ENCODE data around the gene PLD3. TPM values are rescaled to one million over a fixed set of nuclear protein-coding genes. Genes with fewer than 3 reads are reported as not detected.

Gene PLD3
- total RNA-seq, 1 donor from 2014 or later, result 227 TPM

GRCh38 chr19:40356681-40357595 is 8.4 kb downstream of the PLD3 start:
- no peaks in the 10 kb centered on the region for H3K9me3 Mint-ChIP-seq (ENCODE audit: unreplicated experiment)
- no peak overlapping the region for H3K27ac Mint-ChIP-seq (ENCODE audit: unreplicated experiment)
- H3K27me3 Mint-ChIP-seq (ENCODE audit: unreplicated experiment), result peaks cover 2% of the 10 kb centered on the region
- DNase-seq (ENCODE audit: low spot score), result no peak
- H3K4me3 Mint-ChIP-seq (ENCODE audit: unreplicated experiment), result no peak overlapping the region
- peaks cover 4% of the 10 kb centered on the region for H3K36me3 Mint-ChIP-seq (ENCODE audit: low read depth, unreplicated experiment)
- TF ChIP-seq CTCF (IDR thresholded peaks at IDR 0.05; ENCODE audit: unreplicated experiment), result no peak
- peaks cover 4% of the 10 kb centered on the region for H3K4me1 Mint-ChIP-seq (ENCODE audit: unreplicated experiment)

- Mint-ChIP-seq H3K9me3 (ENCODE audit: unreplicated experiment) (no peaks in the 10 kb centered on the region), H3K36me3 (ENCODE audit: low read depth, unreplicated experiment) (peaks cover 4% of the 10 kb centered on the region), H3K27ac (ENCODE audit: unreplicated experiment) (no peak overlapping the region), H3K4me1 (ENCODE audit: unreplicated experiment) (peaks cover 4% of the 10 kb centered on the region), H3K27me3 (ENCODE audit: unreplicated experiment) (peaks cover 4% of the 10 kb centered on the region), H3K4me3 (ENCODE audit: unreplicated experiment) (no peak overlapping the region)
- no peak for TF ChIP-seq CTCF (IDR thresholded peaks at IDR 0.05; ENCODE audit: unreplicated experiment)
- no peak for DNase-seq (ENCODE audit: low spot score)
These were observed 9.1 kb downstream of the PLD3 start for GRCh38 chr19:40357640-40358039.

GRCh38 chr19:40358773-40359172 is 10.3 kb downstream of the PLD3 start:
- H3K27me3 Mint-ChIP-seq (ENCODE audit: unreplicated experiment), result peaks cover 4% of the 10 kb centered on the region
- H3K9me3 Mint-ChIP-seq (ENCODE audit: unreplicated experiment), result no peaks in the 10 kb centered on the region
- TF ChIP-seq CTCF (IDR thresholded peaks at IDR 0.05; ENCODE audit: unreplicated experiment), result no peak
- no peak overlapping the region for H3K27ac Mint-ChIP-seq (ENCODE audit: unreplicated experiment)
- peaks cover 4% of the 10 kb centered on the region for H3K36me3 Mint-ChIP-seq (ENCODE audit: low read depth, unreplicated experiment)
- peaks cover 4% of the 10 kb centered on the region for H3K4me1 Mint-ChIP-seq (ENCODE audit: unreplicated experiment)
- H3K4me3 Mint-ChIP-seq (ENCODE audit: unreplicated experiment), result no peak overlapping the region
- no peak for DNase-seq (ENCODE audit: low spot score)

- Mint-ChIP-seq H3K36me3 (ENCODE audit: low read depth, unreplicated experiment) (peaks cover 6% of the 10 kb centered on the region), H3K27ac (ENCODE audit: unreplicated experiment) (no peak overlapping the region), H3K4me3 (ENCODE audit: unreplicated experiment) (no peak overlapping the region), H3K4me1 (ENCODE audit: unreplicated experiment) (peaks cover 4% of the 10 kb centered on the region), H3K27me3 (ENCODE audit: unreplicated experiment) (peaks cover 4% of the 10 kb centered on the region), H3K9me3 (ENCODE audit: unreplicated experiment) (no peaks in the 10 kb centered on the region)
- TF ChIP-seq CTCF (IDR thresholded peaks at IDR 0.05; ENCODE audit: unreplicated experiment), result no peak
- DNase-seq (ENCODE audit: low spot score), result no peak
These were observed 11.7 kb downstream of the PLD3 start for GRCh38 chr19:40360020-40360707.
